Activated CD8-positive, alpha-beta memory T cell treated with anti-CD3 and anti-CD28 coated beads for 48 hours (primary cell): ENCODE data around the gene HOXC11.

Source experiments
- DNase-seq, 3 experiments: peaks; one replicate each; pipeline ENCODE4 v3.0.0-alpha.2; 2020; ENCODE audit warnings: low read depth in 2 of 3, low spot score in 2 of 3

The HOXC11 gene

DNA sequence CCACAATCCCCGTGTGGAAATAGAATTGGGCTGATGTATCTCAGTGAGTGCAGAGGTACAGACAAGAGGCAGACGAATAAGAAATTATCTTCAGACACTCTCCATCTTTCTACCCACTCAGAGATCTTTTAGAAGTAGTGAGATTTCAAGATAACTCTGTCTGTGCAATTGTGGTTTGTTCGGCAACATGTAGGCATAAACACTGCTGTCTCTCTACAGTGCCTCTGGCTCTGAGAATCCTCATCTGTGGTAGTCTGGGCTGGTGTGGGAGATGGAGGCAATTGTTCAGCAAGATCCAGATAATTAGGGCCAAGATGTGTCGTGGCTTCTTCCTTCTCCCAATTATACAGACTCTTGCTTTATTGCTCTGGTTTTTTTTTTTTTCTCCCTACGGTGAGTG, 31.2 kb upstream of the HOXC11 start:
- DNase-seq, result no peak

DNA sequence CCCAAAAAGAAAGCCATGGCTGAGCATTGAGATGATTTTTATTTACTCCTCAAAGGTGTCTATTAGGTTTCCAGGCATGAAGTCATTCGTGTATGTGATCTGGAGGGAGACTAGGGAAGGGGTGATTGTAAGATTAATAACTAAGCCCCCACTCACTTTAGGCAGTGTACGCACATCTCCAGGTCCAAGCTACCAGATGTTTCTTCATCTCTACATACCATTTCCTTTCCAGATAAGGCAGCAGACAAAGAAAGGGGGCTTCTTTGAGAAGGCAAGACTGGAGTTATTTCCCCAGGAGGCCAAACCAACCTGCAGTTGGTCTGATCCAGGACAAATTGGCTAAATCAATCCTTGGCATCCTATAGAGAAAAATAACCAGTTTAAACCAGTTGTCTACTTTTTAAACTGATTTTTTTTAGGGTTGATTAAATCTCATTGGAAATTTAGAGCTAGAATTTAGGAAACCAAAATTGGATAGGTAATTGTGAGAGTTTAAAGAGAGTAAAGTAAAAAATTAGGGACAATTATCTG, 30.4 kb upstream of the HOXC11 start:
- no peak for DNase-seq

DNA sequence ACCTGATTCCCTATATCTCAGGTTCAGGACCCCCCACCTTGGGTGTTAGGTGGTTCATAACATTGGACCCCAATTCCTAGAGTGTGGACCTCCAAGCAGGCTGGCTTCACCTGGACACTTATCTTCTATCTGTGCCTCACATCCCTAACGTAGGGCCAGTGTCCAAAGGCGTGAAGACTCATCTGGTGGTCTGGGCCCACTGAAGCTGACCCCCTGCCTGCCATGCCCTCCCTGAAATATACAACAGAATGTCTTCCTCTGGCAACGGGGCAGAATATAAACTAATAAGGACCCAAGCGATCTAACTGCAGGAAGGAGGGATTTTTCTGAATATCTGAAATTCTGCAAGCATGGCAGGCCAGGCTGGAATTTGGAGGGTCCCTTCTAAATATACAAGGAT, 28.7 kb upstream of the HOXC11 start:
- no peak for DNase-seq

DNA sequence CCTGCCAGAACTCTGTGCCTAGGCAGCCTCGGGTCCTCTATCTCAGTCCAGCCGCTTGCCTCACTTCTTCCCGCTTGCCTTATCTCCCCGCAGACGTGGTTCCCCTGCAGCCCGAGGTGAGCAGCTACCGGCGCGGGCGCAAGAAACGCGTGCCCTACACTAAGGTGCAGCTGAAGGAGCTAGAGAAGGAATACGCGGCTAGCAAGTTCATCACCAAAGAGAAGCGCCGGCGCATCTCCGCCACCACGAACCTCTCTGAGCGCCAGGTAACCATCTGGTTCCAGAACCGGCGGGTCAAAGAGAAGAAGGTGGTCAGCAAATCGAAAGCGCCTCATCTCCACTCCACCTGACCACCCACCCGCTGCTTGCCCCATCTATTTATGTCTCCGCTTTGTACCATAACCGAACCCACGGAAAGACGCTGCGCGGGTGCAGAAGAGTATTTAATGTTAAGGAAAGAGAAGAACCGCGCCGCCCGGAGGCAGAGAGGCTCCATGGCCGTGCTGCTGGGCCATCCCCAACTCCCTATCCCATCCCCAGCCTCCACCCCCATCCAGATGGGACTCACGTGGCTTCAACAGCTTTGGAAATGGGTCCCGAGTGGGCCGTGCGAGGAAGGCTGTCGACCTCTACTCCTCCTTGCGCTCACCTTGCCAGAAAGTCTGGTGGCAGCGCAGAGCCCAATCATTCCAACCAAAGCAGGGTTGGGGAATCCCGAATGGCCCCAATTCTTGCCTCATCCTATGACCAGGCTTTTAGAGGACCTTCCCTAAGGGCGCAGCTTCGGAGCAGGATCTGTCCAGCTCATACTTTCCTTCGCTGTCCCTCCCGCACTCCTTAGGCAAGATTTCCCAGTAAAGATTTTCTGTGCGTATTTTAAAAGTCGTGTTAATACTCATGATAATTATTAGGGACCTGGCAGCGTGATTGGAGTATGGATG, 27.7 kb upstream of the HOXC11 start:
- no peak for DNase-seq

DNA sequence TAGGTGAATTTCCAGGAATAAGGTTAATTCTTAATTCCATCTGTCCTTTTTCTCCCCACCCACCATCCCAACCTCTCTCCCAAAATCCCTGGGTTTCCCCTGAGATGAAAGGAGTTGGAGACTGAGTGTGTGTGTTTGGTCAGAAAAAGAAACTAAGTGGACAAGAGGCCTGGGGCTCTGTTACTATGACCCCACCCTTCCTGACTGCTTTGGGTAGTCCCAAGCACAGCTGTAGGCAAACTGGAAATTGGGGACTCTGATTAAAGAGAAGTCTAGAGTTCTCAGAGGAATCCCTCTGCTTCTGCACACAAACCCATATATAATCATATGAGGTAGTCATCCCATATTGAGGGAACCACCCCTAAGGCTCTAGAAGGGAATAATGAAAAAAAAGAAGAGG, 25.2 kb upstream of the HOXC11 start:
- DNase-seq, result no peak

DNA sequence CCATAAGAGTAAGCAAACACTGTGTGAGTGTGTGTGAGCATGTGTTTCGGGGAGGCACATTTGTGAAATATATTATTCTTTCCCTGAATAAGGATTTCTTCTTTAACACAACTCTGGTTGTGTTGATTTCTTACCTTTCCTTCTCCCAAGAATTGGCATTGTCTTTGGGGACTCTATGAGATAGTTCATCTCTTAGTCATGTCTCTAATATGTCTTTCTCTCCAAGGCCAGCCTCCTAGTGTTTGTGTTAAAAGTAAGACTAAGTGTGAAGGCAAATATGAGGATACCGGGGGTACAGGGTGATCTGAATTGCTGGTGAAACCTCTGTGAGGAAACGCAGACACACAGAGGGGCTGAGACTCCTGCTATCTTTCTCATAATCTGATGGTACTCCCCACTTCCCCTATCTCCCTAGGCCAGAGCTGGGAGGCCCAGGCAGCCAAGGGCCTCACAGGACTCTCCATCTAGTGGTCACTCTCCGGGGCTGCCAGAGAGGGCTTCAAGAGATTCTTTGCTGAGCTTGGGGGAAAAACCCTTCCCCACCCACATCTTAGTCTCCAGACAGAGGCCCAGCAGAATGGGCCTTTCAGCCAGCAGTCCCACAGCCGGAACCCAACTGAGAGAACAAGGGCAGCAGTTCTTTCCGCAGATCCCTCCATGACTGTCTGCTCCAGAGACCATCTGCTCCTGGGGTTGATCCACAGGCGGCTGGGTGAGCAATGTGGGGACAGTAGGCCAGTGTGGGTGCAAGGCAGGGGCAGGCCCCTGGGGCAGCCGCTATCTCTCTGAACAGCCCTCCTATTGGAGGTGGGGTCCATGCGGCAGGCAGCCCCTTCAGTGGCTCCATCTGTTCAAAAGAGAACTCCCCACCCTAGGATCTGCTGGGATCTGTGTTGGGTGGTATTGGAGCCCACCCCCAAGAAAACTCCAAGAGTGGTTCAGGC, 24.0 kb upstream of the HOXC11 start:
- no peak for DNase-seq

DNA sequence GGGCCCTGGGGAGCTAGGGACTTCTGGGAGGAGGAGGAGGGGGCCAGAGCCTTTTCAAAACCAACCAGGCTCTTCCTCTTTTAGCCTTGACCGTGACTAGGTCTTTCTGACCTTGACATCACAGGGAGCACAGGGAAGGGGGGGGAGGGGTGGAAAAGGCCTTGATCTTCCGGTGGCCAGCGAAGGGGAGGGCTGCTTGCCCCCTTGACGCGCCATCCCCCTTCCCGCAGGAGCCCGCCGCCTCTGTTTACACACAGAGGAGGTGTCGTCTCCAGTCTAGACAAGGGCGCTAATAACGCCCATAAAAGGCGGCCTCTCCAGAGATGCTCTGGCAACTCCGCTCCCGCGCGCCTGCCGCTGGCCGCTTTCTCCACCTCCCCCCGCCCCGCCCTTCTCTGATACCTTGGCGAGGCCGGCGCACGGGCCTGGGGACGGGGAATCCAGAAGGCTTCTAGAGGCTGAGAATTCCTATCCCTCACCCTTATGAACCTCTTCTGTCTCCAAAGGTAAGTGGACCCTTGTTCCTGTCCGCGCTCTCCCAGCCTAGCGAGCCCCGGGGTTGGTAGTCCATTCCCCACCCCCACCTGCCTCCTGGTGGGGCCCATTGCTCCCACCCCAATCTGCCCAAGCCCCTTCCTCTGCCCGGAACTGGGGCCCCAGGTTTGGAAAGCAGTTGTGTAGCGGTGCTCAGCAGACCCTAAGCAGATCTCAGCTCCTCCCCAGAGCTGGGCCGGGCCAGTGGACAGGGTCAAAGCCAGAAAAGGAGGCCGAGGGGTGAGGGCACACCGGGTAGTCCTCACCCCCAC, 23.1 kb upstream of the HOXC11 start:
- no peak for DNase-seq

DNA sequence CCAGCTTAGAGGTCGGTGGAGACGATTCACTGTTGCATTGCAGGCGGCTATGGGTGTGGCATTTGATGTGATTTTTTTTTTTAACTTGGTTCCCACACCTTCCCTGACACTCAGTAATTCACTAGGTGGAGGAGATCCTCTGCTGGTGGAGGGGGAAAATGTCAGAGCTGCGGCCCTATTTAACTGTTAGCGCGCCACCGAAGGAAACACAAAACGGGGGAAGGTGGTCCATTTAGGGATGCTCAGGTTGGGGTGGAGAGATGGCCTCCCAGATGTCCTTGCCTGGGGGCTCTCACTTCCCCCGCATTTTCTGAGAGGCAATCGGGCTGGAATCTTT, 22.5 kb upstream of the HOXC11 start:
- DNase-seq, result no peak

DNA sequence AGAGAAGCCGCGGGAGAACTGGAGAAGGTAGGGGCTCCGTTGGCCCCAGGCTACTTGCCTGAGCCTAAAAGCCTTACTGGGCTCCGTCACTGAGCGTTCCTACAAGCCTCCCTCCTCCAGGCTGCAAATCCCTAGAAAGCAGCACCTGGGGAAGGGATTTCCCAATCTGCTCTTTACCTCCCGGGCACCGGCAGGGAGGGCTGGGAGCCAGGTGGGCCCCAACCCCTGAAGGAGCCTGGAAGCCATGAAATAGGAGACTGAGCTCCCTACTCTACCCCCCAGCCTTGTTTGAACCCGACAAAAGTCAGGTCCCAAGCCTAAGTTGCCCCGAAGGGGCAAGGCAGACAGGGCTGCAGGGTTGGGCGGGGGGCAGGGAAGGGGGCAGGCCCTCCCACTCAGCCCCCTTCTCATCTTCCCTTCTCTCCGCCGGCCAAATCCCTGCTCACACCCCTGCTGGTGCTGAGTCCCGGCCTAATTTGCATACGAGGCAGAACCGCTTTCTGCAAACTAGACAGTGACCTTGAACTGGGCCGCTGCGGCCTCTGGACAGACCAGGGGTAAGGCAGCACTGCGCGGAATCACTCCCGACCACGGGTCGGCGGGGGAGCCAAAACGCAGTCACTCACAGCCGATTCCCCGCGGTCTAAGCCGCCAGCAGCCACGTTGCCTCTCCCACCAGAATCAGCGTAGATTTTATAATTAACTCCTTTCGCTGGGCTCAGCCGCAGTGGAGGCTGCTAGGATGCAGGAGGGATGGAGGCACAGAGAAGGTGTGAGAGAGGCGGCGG, 21.9 kb upstream of the HOXC11 start:
- no peak for DNase-seq

DNA sequence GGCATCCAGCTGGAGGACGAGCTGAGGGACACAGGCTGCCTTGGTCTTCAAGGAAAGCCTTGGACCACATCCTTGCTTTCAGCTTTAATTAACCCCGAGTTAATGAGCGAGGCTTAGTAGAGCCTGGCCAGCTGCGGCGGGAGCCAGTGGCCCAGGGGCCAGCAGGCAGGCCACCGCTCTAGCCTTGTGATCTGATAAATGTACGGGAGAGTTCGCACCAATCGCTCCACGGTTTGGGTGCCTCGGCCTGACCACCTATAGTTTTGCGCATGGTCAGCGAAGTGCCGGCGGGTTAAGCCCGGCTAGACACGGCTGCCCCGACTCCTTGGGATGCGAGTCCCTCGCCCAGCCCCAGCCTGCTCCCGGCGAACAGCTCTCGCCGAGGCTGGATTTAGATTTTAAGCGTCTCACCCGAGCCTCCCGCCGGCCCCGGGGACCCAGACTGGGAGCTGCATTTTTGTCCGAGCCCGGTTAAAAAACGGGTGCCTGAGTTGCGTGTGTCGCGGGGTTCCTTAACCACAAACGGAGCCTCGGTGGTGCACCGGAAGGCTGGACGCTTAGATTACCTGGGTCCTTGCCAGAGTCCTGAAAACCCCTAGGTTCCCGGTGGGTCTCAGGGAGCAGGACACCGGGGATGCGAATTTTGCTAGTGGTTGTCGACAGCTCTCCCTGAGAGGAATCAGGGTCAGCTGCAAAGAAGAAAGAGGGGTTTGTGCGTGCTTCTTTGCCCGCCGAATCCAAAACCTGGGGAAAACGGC, 21.2 kb upstream of the HOXC11 start:
- DNase-seq, result no peak

DNA sequence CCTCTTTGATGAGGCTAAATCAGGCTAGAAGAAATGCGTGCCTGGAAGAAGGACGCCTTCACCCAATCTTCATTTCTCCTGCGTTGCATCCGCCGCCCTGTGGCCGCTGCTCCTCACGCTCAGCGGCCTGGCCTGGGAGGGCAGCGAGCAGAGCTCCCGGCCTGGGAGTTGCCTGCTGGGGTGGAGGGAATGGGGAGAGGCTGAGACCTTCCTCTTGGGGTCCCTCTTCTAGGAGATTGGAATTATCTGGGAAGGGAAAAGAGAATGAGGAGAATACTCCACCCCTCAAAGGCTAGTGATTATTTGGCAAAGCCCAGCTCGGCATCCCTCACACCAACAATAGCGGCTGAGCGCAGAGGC, 20.6 kb upstream of the HOXC11 start:
- DNase-seq, result no peak

DNA sequence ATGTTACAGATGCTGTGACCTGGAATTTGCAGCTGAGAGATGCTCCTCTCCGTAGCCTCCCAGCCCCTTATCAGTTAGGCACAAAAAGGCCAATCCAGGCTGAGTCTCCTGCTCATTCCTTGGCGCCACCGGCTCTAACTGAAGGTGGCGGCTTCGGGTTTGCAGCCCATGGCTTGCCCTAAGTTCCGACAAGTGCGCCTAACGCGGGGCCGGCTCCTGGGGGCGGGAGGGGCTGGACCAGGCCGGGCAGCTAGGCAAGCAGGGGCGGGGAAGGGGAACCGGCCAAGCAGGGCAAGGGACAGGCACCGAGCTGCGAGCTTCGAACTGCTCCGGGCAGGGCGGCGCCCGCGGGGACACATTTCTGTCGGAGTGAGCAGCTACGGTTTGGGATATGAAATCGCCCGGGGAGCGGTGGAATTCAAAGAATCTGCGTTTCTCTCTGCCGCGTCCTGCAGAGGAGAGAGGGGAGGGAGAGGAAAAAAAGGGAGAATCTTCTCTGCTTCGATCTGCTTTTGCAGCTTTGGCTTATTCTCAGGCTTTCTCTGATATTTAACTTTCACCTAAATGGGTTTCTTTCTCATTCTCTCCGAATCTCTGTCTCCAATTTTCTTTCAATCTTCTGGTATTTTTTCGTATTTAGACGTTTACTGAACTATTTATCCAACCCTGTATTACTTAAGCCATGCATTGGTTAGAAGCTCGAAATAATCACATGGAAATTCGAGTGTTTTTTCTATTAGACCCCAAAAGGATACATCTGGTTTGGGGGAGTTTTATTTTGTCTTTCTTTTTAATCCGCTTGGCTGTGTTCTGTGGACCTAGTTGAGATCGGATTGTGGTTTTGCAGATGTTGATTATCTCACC, 19.8 kb upstream of the HOXC11 start:
- DNase-seq, result no peak

DNA sequence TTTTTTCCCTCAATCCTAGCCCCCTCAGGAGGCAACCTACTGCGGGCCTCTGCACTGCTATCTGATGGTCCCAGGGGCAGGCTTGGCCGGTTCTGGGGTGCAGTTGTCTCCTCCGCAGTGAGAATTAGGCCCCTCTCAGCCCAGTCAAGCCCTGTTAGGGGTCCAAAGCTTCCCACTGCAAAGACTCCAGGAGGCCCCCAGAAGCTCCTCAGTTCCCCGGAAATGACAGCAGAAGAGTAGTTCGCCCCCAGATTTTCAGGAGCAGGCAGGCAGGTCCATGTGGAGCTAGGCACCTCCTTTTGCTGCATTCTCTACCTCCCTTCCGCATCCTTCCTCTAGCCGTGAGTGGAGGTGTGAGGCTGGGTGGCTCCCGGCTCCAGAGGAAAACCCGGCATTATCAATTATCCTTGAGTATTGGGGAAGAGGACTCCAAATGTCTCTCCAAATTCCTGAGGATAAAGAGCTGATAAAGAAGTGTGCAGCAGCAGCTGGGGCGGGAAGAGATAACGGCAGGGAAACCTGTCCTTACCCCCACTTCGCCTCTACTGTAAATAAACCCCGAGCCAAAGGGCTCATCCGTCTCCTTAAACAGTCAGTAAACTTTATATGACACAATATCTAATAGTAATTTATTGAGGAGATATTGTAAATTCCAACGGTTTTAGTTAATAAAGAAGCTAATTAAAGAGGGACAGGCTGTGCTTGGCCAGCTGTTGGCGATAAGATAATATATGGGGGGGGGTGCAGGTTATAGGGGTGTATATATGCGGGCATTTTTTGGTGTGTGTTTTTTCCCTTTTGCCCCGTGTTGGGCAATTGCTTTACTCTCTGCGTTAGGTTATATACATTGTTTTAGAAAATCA, 18.9 kb upstream of the HOXC11 start:
- DNase-seq, result no peak

DNA sequence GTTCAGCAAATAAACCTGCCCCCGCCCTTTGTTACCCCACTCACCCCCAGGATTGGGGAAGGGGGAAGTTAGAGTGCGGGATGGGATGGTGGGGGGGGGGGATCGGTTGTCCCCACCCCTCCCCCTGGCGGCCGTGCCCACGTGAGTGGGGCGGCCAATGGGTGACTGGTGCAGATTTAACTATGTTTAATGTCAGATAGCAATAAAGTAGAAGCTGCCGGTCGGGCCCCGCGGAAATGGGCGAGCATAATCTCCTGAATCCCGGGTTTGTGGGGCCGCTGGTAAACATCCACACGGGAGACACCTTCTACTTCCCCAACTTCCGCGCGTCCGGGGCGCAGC, 18.3 kb upstream of the HOXC11 start, which contains the start of gene HOXC12:
Gene HOXC12 (plus strand): TSS at position 210 of the 342 bp plus-strand sequence. CDS start 27 bp downstream, at position 237.
- DNase-seq, result no peak

DNA sequence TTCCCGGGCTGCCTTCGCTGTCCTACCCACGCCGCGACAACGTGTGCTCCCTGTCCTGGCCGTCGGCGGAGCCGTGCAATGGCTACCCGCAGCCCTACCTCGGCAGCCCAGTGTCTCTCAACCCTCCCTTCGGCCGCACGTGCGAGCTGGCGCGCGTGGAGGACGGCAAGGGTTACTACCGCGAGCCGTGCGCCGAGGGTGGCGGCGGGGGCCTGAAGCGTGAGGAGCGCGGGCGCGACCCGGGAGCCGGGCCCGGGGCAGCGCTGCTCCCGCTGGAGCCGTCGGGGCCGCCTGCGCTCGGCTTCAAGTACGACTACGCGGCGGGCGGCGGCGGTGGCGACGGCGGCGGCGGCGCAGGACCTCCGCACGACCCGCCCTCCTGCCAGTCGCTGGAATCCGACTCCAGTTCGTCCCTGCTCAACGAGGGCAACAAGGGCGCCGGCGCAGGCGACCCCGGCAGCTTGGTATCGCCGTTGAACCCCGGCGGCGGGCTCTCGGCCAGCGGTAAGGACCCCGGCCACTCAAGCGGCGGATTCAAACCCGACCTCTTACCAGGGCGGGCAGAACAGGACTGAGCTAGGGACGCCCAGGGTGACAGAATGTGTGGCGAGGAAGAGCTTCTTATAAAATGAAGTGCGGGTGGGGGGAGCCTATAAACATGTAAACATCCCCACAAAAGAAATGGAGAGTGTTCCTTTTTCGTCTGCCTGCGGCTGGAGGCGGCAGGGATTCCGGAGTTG, 17.7 kb upstream of the HOXC11 start:
- no peak for DNase-seq

DNA sequence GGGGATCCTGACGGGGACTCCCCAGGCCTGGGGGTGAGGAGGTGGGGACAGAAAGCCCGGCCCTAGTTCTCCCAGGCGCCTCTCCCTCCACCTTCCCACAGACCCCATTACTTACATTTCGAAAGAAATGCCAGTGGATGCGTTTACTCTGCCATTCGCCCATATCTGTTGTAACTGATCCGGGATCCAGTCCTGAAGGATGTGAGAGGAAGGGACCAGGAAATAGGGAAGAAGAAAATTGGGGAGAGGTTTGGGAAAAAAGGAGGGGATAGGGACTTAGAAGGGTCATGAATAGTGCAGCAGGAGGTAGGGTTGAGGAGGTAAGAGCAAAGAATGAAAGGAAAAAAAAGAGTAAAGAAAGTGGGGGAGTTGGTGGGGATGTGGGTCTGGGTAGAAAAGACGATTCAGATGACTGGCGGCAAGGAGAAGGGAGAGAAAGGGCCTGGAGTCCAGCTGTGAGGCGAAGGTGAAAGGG, 17.1 kb upstream of the HOXC11 start:
- no peak for DNase-seq
